Measurements from ENCODE around the gene TRMT44.

The TRMT44 gene, protein sequence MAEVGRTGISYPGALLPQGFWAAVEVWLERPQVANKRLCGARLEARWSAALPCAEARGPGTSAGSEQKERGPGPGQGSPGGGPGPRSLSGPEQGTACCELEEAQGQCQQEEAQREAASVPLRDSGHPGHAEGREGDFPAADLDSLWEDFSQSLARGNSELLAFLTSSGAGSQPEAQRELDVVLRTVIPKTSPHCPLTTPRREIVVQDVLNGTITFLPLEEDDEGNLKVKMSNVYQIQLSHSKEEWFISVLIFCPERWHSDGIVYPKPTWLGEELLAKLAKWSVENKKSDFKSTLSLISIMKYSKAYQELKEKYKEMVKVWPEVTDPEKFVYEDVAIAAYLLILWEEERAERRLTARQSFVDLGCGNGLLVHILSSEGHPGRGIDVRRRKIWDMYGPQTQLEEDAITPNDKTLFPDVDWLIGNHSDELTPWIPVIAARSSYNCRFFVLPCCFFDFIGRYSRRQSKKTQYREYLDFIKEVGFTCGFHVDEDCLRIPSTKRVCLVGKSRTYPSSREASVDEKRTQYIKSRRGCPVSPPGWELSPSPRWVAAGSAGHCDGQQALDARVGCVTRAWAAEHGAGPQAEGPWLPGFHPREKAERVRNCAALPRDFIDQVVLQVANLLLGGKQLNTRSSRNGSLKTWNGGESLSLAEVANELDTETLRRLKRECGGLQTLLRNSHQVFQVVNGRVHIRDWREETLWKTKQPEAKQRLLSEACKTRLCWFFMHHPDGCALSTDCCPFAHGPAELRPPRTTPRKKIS

DNA sequence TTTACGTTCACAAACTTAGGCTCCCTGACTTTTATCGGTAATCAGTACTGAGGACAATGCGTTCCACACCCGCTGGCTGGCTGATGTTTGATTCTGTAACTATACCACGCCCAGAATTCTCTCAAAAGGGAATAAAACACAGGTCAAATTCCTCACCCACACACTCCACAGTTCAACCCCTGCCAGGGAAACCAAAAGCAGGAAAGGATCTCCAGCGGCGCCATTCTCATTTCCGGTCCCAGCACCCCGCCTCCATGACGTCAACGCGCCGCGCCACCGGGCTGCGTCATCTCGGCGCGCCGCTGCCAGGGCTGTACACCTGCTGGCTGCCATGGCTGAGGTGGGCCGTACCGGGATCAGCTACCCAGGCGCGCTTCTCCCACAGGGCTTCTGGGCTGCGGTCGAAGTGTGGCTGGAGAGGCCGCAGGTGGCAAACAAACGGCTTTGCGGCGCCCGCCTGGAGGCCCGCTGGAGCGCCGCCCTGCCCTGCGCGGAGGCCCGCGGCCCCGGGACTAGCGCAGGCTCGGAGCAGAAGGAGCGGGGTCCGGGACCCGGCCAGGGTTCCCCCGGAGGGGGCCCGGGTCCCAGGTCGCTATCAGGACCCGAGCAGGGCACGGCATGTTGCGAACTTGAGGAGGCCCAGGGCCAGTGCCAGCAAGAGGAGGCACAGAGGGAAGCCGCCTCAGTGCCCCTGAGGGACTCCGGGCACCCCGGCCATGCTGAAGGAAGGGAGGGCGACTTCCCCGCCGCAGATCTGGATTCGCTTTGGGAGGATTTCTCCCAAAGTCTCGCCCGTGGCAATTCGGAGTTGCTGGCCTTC, at the start of gene TRMT44, which contains the start of gene ACOX3:
Gene TRMT44 (plus strand): TSS at position 286 of the 820 bp plus-strand sequence. CDS start 46 bp downstream, at position 332.
Gene ACOX3 (minus strand): TSS at position 232 of the 820 bp plus-strand sequence. CDS start 24,202 bp downstream, outside the sequence.
- Histone ChIP-seq H3K36me3 (ENCODE audit: control insufficient read depth, insufficient read depth, low read length, severe bottlenecking) (no peaks in the 10 kb centered on the region), H3K4me3 (ENCODE audit: low read length) (peak within 1 kb of the TSS; percentile 97)

DNA sequence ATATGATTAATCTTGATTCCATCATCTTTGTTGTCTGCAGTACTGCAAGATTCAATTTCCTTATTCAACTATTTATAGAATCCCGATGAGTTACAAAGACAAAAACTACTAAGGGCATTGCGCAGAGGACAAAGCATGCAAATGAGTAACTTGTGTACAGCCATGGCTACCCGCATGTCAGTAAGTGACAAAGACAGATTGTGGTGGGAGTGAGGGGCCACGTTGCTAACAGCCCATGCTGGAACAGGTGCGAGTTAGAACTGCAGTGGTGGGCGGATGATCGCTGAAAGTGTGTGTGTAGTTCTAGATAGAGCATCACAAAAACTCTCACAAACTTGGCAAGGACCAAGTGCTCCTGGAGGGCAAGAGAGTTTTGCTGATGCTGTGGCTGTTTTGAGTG, 49.5 kb upstream of the TRMT44 start:
- H3K9me3 ChIP-seq (ENCODE audit: control insufficient read depth, low read length) = no peaks in the 10 kb centered on the region
- no peak for DNase-seq (ENCODE audit: low read depth)
- H3K27me3 ChIP-seq (replicated peaks; ENCODE audit: control insufficient read depth, insufficient read depth, low read length) = no peaks in the 10 kb centered on the region
- H3K4me1 ChIP-seq (ENCODE audit: control insufficient read depth, insufficient read depth, low read length) = peaks cover 46% of the 10 kb centered on the region
- no peak overlapping the region for H3K4me3 ChIP-seq (ENCODE audit: low read length)
- H3K36me3 ChIP-seq (ENCODE audit: control insufficient read depth, insufficient read depth, low read length, severe bottlenecking) = peaks cover 41% of the 10 kb centered on the region
- H3K9ac ChIP-seq (ENCODE audit: low read length) = peak overlapping the region; percentile 72

More for the DNA sequence above, at the start of gene TRMT44, which contains the start of gene ACOX3:
- H3K27me3 ChIP-seq (replicated peaks; ENCODE audit: control insufficient read depth, insufficient read depth, low read length) = no peaks in the 10 kb centered on the region
- peak within 1 kb of the TSS; percentile 96 for H3K9ac ChIP-seq (ENCODE audit: low read length)
- H3K4me1 ChIP-seq (ENCODE audit: control insufficient read depth, insufficient read depth, low read length) = peaks cover 55% of the 10 kb centered on the region
- H3K9me3 ChIP-seq (ENCODE audit: control insufficient read depth, low read length) = no peaks in the 10 kb centered on the region
- peak; percentile 93 for DNase-seq (ENCODE audit: low read depth)

DNA sequence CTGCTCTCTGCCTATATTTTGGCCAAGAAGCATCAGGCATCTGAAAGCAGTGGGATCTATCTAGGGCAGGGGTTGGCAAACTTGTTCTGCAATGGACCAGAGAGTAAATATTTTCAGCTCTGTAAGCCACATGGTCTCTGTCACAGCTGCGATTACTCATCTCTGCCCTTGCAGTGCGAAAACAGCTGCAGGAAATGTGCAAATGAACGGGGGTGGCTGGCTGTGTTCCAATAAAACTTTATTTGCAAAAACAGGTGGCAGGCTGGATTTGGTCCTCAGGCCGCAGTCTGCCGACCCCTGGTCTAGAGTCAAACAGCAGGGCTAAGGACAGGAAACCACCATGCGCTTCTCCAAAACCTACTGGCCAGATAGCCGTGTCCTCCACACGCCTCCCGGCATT, 48.6 kb upstream of the TRMT44 start:
- Histone ChIP-seq H3K4me3 (ENCODE audit: low read length) (peak overlapping the region; percentile 7), H3K36me3 (ENCODE audit: control insufficient read depth, insufficient read depth, low read length, severe bottlenecking) (peaks cover 39% of the 10 kb centered on the region), H3K9me3 (ENCODE audit: control insufficient read depth, low read length) (no peaks in the 10 kb centered on the region), H3K9ac (ENCODE audit: low read length) (peak overlapping the region; percentile 85), H3K27me3 (replicated peaks; ENCODE audit: control insufficient read depth, insufficient read depth, low read length) (no peaks in the 10 kb centered on the region), H3K4me1 (ENCODE audit: control insufficient read depth, insufficient read depth, low read length) (peaks cover 46% of the 10 kb centered on the region)
- peak; percentile 70 for DNase-seq (ENCODE audit: low read depth)

DNA sequence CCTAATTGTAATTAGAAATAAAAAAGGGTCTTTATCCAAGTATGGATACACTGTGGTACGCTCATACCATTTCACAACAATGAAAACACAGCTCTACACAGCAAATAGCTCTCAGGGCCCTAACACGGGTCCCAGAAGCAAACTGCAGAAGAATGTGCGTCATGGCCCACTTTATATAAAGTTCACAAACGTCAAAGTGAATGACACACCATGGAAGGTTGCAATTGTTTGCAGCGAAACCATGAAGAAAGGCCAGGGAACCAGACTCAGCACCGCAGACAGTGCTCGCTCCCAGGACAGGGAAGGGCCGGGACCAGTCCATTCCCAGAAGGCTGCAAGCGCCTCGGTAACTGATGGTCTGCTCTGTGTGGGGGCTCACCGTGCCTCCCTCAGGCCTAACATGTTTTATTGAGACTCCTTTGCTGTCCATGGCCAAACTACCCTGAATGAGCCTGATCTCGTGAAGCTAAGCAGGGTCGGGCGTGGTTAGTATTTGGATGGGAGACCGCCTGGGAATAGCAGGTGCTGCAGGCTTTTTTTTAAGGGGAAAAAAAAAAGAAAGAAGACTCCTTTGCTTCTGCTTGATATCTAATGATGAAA, 47.9 kb upstream of the TRMT44 start:
- peak overlapping the region; percentile 85 for H3K9ac ChIP-seq (ENCODE audit: low read length)
- DNase-seq (ENCODE audit: low read depth) = peak; percentile 2
- H3K4me3 ChIP-seq (ENCODE audit: low read length) = peak overlapping the region; percentile 7
- H3K4me1 ChIP-seq (ENCODE audit: control insufficient read depth, insufficient read depth, low read length) = peaks cover 46% of the 10 kb centered on the region
- H3K27me3 ChIP-seq (replicated peaks; ENCODE audit: control insufficient read depth, insufficient read depth, low read length) = no peaks in the 10 kb centered on the region
- H3K36me3 ChIP-seq (ENCODE audit: control insufficient read depth, insufficient read depth, low read length, severe bottlenecking) = peaks cover 37% of the 10 kb centered on the region
- H3K9me3 ChIP-seq (ENCODE audit: control insufficient read depth, low read length) = no peaks in the 10 kb centered on the region

DNA sequence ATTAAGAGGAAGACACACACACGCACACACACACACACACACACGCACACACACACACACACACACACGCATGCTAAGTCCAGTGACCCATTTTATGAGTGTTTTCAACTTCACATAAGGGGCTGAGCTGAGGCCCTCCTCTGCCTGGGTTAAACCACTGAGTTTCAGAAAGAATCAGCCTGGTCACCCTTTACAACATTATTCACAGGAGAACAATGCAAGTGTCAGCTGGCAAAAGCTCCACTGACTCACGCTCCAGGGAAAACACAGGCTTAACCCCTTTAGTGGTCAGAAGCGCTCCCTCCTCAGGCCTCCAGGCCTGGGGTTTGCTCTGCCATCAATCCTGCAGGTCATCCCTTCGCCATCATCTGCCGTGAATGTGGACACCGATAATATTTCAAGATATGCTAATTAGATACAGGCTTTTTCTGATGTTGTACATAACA, 47.0 kb upstream of the TRMT44 start:
- Histone ChIP-seq H3K4me1 (ENCODE audit: control insufficient read depth, insufficient read depth, low read length) (peaks cover 46% of the 10 kb centered on the region), H3K27me3 (replicated peaks; ENCODE audit: control insufficient read depth, insufficient read depth, low read length) (no peaks in the 10 kb centered on the region), H3K9me3 (ENCODE audit: control insufficient read depth, low read length) (no peaks in the 10 kb centered on the region), H3K4me3 (ENCODE audit: low read length) (peak overlapping the region; percentile 57), H3K9ac (ENCODE audit: low read length) (peak overlapping the region; percentile 85), H3K36me3 (ENCODE audit: control insufficient read depth, insufficient read depth, low read length, severe bottlenecking) (peaks cover 32% of the 10 kb centered on the region)
- peak; percentile 97 for DNase-seq (ENCODE audit: low read depth)

DNA sequence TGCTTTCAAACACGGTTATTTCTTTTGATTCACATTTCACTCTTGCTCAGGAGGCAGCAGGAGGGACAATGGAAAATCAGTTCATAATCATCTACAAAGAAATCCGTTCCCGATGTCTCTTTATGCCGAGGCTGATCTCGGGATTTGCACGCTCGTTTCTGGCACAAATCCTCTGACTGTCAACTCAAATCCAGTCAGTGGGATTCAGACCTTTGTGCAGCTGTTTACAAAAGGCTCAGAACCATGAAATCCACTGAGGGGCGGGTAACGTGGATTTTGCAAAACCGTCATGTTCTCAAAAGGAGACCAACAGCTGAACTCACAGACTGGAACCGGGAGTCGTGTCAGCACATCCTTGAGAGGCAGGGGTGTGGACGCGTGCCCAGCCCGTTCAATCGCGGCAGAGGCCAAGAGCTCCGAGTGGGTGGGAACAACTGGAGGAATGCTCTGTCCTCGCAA, 46.5 kb upstream of the TRMT44 start:
- DNase-seq (ENCODE audit: low read depth) = peak; percentile 94
- Histone ChIP-seq H3K4me3 (ENCODE audit: low read length) (peak overlapping the region; percentile 57), H3K4me1 (ENCODE audit: control insufficient read depth, insufficient read depth, low read length) (peaks cover 46% of the 10 kb centered on the region), H3K27me3 (replicated peaks; ENCODE audit: control insufficient read depth, insufficient read depth, low read length) (no peaks in the 10 kb centered on the region), H3K36me3 (ENCODE audit: control insufficient read depth, insufficient read depth, low read length, severe bottlenecking) (peaks cover 32% of the 10 kb centered on the region), H3K9me3 (ENCODE audit: control insufficient read depth, low read length) (no peaks in the 10 kb centered on the region), H3K9ac (ENCODE audit: low read length) (peak overlapping the region; percentile 85)

DNA sequence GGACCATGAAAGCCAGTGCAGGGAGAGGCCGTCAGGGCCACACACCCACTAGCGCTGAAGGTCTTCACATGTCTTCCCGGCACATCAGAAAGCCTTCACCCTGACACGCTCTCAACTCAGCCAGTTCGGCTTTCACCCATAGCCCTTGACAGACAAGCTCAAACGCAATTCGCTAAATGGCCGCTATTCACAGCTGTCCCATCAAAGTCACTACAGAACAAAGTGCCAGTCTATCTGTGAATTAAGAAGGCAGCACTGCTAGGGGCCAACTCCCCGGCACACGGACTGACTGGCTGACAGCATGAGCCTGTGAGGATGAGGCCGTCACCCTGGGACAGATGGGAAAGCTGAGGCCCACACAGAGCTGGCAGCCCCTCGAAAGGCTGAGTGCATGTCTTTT, 45.8 kb upstream of the TRMT44 start:
- peak; percentile 1 for DNase-seq (ENCODE audit: low read depth)
- peaks cover 27% of the 10 kb centered on the region for H3K36me3 ChIP-seq (ENCODE audit: control insufficient read depth, insufficient read depth, low read length, severe bottlenecking)
- H3K4me3 ChIP-seq (ENCODE audit: low read length) = peak overlapping the region; percentile 57
- H3K4me1 ChIP-seq (ENCODE audit: control insufficient read depth, insufficient read depth, low read length) = peaks cover 46% of the 10 kb centered on the region
- H3K9ac ChIP-seq (ENCODE audit: low read length) = peak overlapping the region; percentile 85
- H3K9me3 ChIP-seq (ENCODE audit: control insufficient read depth, low read length) = no peaks in the 10 kb centered on the region
- no peaks in the 10 kb centered on the region for H3K27me3 ChIP-seq (replicated peaks; ENCODE audit: control insufficient read depth, insufficient read depth, low read length)

DNA sequence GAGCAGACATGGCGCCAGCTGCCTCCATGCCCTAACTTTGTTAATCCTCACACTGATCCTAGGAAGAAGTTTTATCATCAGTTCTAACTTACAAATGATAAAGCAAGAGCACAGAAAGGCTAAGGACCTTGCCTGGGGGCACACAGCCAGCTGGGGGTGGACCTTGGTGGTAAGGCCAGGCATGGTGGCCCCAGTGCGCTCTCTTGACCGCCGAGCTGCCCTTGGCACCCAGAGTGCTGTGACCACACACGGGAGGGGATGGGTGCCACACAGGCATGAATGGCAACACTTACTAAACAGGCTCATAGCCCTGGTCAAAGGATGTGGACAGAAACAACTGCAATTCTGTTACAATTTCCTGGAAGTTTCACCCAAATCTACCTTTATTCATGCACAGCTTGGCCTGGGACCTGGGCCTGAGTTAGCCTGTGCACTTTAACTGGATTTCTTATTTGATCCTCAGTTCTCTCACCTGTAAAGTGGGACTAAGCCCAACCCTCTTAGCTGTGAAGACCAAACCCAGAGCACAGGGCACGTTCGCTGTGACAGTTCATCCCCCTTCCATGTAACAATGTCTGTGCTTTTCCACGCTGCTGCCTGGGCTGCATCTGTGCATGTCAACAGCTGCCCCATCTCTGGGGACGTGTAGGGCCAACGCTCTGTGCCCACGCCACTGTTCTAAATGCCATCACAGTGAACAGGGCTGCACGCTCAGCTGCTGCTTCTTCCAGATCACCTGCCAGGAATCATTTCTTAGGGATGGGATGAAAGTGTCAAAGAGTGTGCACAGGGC, 44.9 kb upstream of the TRMT44 start:
- Histone ChIP-seq H3K27me3 (replicated peaks; ENCODE audit: control insufficient read depth, insufficient read depth, low read length) (no peaks in the 10 kb centered on the region), H3K4me3 (ENCODE audit: low read length) (no peak overlapping the region), H3K36me3 (ENCODE audit: control insufficient read depth, insufficient read depth, low read length, severe bottlenecking) (peaks cover 24% of the 10 kb centered on the region), H3K9ac (ENCODE audit: low read length) (no peak overlapping the region), H3K4me1 (ENCODE audit: control insufficient read depth, insufficient read depth, low read length) (peaks cover 51% of the 10 kb centered on the region), H3K9me3 (ENCODE audit: control insufficient read depth, low read length) (no peaks in the 10 kb centered on the region)
- no peak for DNase-seq (ENCODE audit: low read depth)

DNA sequence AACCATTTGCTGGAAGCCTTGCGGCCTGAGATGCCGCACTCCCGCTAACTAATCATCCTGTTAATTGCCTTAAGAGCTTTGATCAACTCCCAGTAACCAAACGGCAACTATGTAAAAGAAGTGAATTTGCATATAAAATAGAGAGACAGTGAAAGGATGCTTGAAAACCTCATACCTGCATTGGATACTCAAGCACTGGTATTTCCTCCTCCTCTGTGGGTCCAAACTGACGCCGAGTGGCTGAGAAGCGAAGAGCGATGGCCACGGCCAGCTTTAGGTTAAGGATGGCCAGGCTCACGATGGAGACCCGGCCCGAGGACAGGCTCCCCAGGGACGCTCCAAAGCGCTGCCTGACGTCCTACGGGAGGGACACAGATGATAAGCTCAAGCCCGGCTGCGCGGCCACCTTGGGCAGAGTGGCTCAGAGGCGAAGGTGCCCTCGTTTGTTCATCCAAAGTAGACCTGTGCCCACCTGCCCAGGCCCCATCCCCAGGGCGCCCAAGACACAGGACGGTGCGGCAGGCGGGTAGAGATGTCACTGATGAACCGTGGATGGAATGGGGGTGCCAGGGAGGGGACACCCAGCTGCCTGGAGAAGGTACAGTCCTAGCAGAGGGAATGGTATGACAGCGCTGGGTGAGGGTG, 43.7 kb upstream of the TRMT44 start:
- H3K9ac ChIP-seq (ENCODE audit: low read length) = no peak overlapping the region
- H3K27me3 ChIP-seq (replicated peaks; ENCODE audit: control insufficient read depth, insufficient read depth, low read length) = no peaks in the 10 kb centered on the region
- no peaks in the 10 kb centered on the region for H3K9me3 ChIP-seq (ENCODE audit: control insufficient read depth, low read length)
- no peak for DNase-seq (ENCODE audit: low read depth)
- H3K4me3 ChIP-seq (ENCODE audit: low read length) = no peak overlapping the region
- H3K4me1 ChIP-seq (ENCODE audit: control insufficient read depth, insufficient read depth, low read length) = peaks cover 47% of the 10 kb centered on the region
- H3K36me3 ChIP-seq (ENCODE audit: control insufficient read depth, insufficient read depth, low read length, severe bottlenecking) = peaks cover 24% of the 10 kb centered on the region
